Subcutaneous adipose tissue (tissue), 4 donors: ENCODE data around the gene PGAP3. TPM values are rescaled to one million over a fixed set of nuclear protein-coding genes. Genes with fewer than 3 reads are reported as not detected.

ENCODE experiments used
- total RNA-seq, 4 donors: library from RNA; depleted of rRNA; stranded (reverse); fragments of >200 nt; gene quantifications; one replicate each; pipeline ENCODE4 v1.1.0, GENCODE V29; 2016
- TF ChIP-seq, protein P1 (sequence below): fragments of 450-650 bp; IDR thresholded peaks from one replicate; pipeline ENCODE4 v1.5.1; 2016; ENCODE audit warnings: low read depth, mild to moderate bottlenecking, control low read depth, antibody characterized with exemption, moderate library complexity

The PGAP3 gene
- total RNA-seq, 4 donors from 2014 or later: 7.6 to 12.8 (median 8.0) TPM

DNA sequence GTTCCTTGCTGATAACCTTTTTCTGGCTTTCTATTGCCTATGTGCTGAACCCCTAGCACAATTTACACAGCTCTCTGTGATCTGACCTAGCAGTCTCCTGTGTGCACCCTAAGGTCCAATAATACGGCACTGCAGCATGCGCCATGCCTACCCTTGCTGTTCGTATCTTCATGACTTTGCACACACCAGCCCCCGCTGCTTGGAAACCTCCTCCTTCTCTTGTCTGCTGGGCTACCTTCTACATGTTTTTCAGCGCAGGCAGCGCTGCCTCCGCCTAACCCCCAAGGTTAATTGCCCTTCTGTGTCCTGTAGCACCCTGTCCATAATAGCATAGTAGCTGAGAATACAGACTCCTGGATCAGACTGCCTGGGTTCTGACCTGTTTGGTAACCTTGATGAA lies 49.5 kb downstream of the PGAP3 start:
- TF ChIP-seq, protein P1, sequence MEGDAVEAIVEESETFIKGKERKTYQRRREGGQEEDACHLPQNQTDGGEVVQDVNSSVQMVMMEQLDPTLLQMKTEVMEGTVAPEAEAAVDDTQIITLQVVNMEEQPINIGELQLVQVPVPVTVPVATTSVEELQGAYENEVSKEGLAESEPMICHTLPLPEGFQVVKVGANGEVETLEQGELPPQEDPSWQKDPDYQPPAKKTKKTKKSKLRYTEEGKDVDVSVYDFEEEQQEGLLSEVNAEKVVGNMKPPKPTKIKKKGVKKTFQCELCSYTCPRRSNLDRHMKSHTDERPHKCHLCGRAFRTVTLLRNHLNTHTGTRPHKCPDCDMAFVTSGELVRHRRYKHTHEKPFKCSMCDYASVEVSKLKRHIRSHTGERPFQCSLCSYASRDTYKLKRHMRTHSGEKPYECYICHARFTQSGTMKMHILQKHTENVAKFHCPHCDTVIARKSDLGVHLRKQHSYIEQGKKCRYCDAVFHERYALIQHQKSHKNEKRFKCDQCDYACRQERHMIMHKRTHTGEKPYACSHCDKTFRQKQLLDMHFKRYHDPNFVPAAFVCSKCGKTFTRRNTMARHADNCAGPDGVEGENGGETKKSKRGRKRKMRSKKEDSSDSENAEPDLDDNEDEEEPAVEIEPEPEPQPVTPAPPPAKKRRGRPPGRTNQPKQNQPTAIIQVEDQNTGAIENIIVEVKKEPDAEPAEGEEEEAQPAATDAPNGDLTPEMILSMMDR: no peak

DNA sequence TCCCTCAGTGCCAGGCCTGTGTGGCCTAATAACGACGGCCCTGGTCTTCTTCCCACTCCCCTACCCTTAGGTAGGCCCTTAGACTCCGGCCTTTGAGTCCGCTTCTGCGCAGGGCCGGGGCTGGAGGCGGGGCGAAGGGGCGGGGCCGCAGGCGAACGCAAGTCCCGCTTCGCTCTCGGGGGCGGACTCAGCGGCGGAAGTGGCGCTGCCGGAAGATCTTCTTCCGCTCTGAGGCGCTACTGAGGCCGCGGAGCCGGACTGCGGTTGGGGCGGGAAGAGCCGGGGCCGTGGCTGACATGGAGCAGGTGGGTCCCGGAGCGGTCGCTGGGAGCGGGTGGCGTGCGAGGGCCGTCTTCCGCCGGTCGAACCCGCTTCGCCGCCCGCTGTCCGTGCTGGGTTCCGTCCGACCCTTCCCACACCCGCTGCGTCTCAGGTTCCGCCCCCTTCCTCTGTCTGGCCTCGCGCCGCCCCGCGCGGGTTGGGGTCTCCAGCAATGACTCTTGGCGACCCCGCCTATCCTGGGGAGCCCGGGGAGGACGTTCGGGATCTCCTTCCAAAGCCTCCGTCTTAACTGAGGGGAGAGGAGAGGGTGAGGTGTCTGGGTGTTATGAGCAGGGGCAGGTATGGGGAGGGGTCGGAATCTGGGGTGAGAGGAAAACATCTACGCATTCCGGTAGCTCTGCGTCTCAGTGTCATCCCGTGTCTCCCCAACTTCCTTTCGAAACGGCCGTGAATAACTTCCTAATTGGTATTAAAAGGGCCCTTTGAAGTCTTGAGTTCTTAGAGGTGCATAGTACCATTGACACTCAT lies 50.7 kb downstream of the PGAP3 start, which contains the start of gene STARD3:
Gene STARD3, plus strand, starts transcription at position 218 of the 810 bp plus-strand sequence. CDS start 16,388 bp downstream, outside the sequence.
- TF ChIP-seq, protein P1: no peak

DNA sequence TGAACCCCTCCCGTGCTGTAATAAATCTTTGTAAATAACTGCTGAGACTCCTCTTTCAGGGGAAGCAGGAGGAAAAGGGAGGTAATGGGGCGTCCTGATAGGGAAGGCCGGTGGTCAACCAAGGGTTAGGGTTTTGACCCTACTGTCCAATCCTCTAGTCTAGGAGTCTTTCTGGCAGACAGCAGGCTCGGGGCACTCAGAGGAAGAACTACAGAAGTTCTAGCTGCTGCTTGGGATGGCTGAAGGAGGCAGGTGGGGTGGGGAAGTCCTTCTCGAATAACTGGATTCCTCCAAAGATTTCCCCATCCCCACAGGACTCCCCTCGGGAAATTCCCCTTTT lies 51.3 kb downstream of the PGAP3 start:
- TF ChIP-seq, protein P1: no peak

DNA sequence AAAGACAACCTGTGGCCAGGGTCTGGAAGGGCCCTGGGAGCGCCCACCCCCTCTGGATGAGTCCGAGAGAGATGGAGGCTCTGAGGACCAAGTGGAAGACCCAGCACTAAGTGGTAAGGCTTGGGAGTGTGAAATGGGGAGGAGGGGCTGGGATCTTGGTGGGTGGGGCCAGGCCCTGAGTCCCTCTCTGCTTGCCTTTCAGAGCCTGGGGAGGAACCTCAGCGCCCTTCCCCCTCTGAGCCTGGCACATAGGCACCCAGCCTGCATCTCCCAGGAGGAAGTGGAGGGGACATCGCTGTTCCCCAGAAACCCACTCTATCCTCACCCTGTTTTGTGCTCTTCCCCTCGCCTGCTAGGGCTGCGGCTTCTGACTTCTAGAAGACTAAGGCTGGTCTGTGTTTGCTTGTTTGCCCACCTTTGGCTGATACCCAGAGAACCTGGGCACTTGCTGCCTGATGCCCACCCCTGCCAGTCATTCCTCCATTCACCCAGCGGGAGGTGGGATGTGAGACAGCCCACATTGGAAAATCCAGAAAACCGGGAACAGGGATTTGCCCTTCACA lies 52.2 kb downstream of the PGAP3 start:
- TF ChIP-seq, protein P1: no peak

DNA sequence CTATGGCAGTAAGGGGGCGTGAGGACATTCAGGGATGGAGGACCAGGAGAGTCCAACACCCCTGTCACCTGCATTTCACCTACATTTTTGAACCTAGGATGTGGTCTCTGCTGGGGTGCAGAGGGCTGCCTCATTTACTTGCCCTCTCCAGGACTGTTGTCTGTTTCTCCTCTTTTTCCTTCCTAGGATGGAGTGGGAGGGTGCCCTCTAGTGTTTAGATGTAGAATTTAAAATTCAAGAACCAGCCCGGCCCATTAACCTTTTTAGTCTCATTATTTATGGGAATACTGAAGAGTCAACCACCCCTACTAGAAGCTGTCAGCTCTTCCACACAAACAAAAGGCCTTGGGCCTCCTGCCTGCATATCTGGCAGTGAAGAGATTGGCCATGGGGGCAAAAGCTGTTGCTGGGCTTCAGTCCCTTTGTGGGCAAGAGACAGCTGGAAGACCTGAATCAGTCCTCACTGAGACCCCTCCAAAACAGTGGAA lies 53.4 kb downstream of the PGAP3 start:
- TF ChIP-seq, protein P1: no peak

DNA sequence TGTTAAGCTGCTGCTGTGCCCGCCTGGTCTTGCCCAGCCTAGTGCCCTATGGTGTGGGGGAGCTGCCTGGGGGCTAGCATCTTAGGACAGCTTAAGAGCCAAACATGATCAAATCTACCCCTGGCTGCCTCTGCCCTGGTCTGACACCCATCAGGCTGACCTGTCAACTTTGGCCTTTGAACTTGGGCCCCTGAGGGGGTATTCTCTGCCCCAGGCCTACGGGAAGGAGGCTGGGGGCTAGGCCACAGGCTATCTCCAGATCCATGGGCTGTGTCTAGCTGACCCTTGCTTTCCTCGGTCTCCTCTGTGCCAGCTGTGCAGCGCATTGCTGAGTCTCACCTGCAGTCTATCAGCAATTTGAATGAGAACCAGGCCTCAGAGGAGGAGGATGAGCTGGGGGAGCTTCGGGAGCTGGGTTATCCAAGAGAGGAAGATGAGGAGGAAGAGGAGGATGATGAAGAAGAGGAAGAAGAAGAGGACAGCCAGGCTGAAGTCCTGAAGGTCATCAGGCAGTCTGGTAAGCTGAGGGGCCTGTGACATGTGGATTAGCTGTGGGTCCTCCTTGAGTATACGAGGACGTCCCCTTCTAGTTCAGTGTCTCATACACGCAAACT lies 54.2 kb downstream of the PGAP3 start:
- TF ChIP-seq, protein P1: no peak

DNA sequence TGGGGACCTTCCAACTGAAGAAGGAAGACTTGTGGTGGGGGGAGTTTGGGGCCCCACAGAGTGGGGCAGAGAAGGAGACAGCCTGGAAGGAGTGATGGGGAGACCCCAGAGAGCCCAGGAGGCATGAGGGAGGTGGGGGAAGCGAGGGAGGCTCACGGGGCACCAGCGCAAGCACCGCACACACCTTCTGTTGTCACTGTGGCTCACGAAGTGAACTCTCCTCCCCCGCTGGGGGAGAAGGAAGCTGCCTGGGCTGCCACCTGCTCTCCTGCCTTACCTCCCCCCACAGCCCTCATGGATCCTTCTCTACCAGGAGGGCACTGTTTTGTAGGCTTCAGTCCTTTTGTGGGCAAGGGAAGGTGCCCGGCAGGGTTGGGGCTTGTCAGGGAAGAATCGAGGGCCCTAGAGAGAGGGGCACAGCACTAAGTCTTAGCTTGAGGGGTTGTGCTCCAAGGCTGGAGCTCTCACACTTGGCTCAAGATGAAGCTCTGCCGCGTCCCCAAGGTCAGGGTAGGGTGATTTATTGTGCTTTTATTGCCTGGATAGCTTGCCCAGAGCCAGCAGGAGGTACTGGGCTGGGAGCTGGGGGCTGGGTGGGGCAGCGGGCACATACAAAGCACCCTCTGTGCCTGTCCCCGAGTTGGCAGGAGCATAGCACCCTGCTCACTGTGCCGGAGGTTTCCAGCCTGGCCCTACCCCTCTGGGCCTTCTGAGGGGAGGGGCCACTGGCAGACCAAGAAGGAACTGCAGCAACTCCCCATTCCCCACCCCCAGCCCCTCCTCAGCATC lies 55.5 kb downstream of the PGAP3 start:
- TF ChIP-seq, protein P1: no peak
